Measurements from ENCODE around the gene BAZ2A.

GRCh38 chr12:56645717-56646446, 15.8 kb upstream of the BAZ2A start, which contains the start of gene ATP5F1B:
- no peak for TF ChIP-seq CTCF (conservative IDR thresholded peaks at IDR 0.05)
- peak; percentile 86 for TF ChIP-seq ZFX (IDR thresholded peaks at IDR 0.05)

All from C4-2B (cell line).